HepG2 (cell line): ENCODE results near the gene ZMIZ1. TPM values are rescaled to one million over a fixed set of nuclear protein-coding genes. Genes with fewer than 3 reads are reported as not detected.

Experiments used
- ATAC-seq: fragments of 200-7000 bp; cut with Tn5 transposase; 3 replicates; pipeline ENCODE4 v1.9.1; 2020; ENCODE audit warnings: mild to moderate bottlenecking, moderate library complexity
- BruUV-seq: library from RNA; stranded (reverse); fragments of 400-500 nt; replicated peaks from 2 replicates; lab custom pipeline; 2021; lab: Mats Ljungman, UMichigan
- CTCF ChIA-PET: fragments of 300-600 bp; formaldehyde crosslinking; extraction: SDS; loops from one replicate; lab custom pipeline; 2021; ENCODE audit warnings: low total read pairs, inconsistent platforms, low intra/inter-chr PET ratio; lab: Yijun Ruan, JAX
- POLR2A ChIA-PET: fragments of 350-600 bp; sonication (Branson Sonifier 250); formaldehyde crosslinking; loops from one replicate; lab custom pipeline; 2020; ENCODE audit warnings: antibody characterized with exemption, inconsistent platforms; lab: Yijun Ruan, JAX
- DNase-seq: peaks from one replicate; pipeline ENCODE4 v3.0.0-alpha.2; 2015; ENCODE audit warnings: low spot score
- FAIRE-seq: peaks from 3 replicates; lab custom pipeline; 2011; peaks lifted over from hg19 to GRCh38; lab: Jason Lieb, UNC
- H2AFZ ChIP-seq: one replicate; pipeline ENCODE4 v1.6.1; 2011; ENCODE audit warnings: low read length, inconsistent platforms
- H3K27ac ChIP-seq: fragments of 300-600 bp; 3 replicates; pipeline ENCODE4 v1.8.0; 2011; ENCODE audit warnings: mixed run types, mild to moderate bottlenecking, mixed read lengths, low read length, inconsistent platforms; ENCODE audit not compliant: insufficient read depth; ENCODE audit errors: extremely low read length
- H3K27me3 ChIP-seq, 2 experiments: fragments of 200-600 bp in 1 of 2; 2 replicates in 1 of 2; 3 replicates in 1 of 2; pipeline versions ENCODE4 v1.6.0 to v1.8.0; 2011; ENCODE audit warnings: low read length in 2 of 2, mild to moderate bottlenecking in 2 of 2, moderate library complexity in 2 of 2, inconsistent platforms in 1 of 2; ENCODE audit not compliant: insufficient read depth in 2 of 2, control insufficient read depth in 1 of 2
- H3K36me3 ChIP-seq, 2 experiments: fragments of 200-600 bp in 1 of 2; replicated peaks in 1 of 2; 2 replicates in 1 of 2; 3 replicates in 1 of 2; pipeline versions ENCODE4 v1.5.1 to v1.8.0; 2011; ENCODE audit warnings: low read length in 2 of 2, inconsistent platforms in 1 of 2; ENCODE audit not compliant: insufficient read depth in 2 of 2, control insufficient read depth in 1 of 2
- H3K4me1 ChIP-seq: 2 replicates; pipeline ENCODE4 v1.5.1; 2012; ENCODE audit warnings: low read length, inconsistent platforms; ENCODE audit not compliant: insufficient read depth
- H3K4me2 ChIP-seq: 2 replicates; pipeline ENCODE4 v1.6.0; 2011; ENCODE audit warnings: low read depth, low read length, inconsistent platforms
- H3K4me3 ChIP-seq, 3 experiments: fragments of 200-600 bp in 1 of 3; sonication (generic), shearing (Covaris generic) in 1 of 3; replicated peaks in 1 of 3; 2 replicates each; pipeline ENCODE4 v1.5.1; 2011 to 2016; ENCODE audit warnings: low read length in 3 of 3, inconsistent platforms in 2 of 3, low read depth in 2 of 3, mild to moderate bottlenecking in 2 of 3, control low read depth in 1 of 3, mixed read lengths in 1 of 3; ENCODE audit not compliant: insufficient read depth in 1 of 3
- H3K79me2 ChIP-seq: one replicate; pipeline ENCODE4 v1.6.1; 2011; ENCODE audit warnings: low read length, inconsistent platforms; ENCODE audit not compliant: insufficient read depth
- H3K9ac ChIP-seq: 2 replicates; pipeline ENCODE4 v1.6.0; 2011; ENCODE audit warnings: mild to moderate bottlenecking, low read depth, low read length, inconsistent platforms; ENCODE audit not compliant: insufficient read depth
- H3K9me3 ChIP-seq: 2 replicates; pipeline ENCODE4 v1.5.1; 2012; ENCODE audit warnings: mild to moderate bottlenecking, low read length
- H4K20me1 ChIP-seq: 2 replicates; pipeline ENCODE4 v1.6.0; 2011; ENCODE audit warnings: inconsistent platforms, mild to moderate bottlenecking, low read length, moderate library complexity; ENCODE audit not compliant: insufficient read depth
- IKZF1 ChIP-seq: fragments of 450-650 bp; IDR thresholded peaks from 2 replicates; pipeline ENCODE4 v1.7.1; 2016
- MATR3 ChIP-seq: sonication (generic); formaldehyde crosslinking; IDR thresholded peaks from 2 replicates; pipeline ENCODE4 v1.4.0; 2020; ENCODE audit warnings: missing genetic modification reagents
- SAP130 ChIP-seq: IDR thresholded peaks from 2 replicates; pipeline ENCODE4 v1.6.1; 2016; ENCODE audit warnings: low read depth
- STAG1 ChIP-seq: sonication (generic); formaldehyde crosslinking; IDR thresholded peaks from 2 replicates; pipeline ENCODE4 v1.4.0; 2020; ENCODE audit warnings: missing genetic modification reagents
- THYN1 ChIP-seq: sonication (generic); formaldehyde crosslinking; IDR thresholded peaks from 2 replicates; pipeline ENCODE4 v1.8.1; 2023; ENCODE audit warnings: low read depth, mild to moderate bottlenecking, moderate library complexity, missing genetic modification reagents, borderline replicate concordance
- ZBTB40 ChIP-seq, 2 experiments: fragments of 450-650 bp in 1 of 2; sonication (generic) in 1 of 2; formaldehyde crosslinking in 1 of 2; IDR thresholded peaks; 2 replicates each; pipeline versions ENCODE4 v1.6.1 to v1.8.0; 2016 to 2022; ENCODE audit warnings: antibody characterized with exemption in 1 of 2, mild to moderate bottlenecking in 1 of 2, missing genetic modification reagents in 1 of 2
- ZGPAT ChIP-seq: IDR thresholded peaks from 2 replicates; pipeline ENCODE4 v1.6.1; 2016; ENCODE audit warnings: mild to moderate bottlenecking
- ZNF101 ChIP-seq: sonication (generic); formaldehyde crosslinking; IDR thresholded peaks from 2 replicates; pipeline ENCODE4 v1.4.0; 2020; ENCODE audit warnings: mild to moderate bottlenecking, low read depth, missing genetic modification reagents, borderline replicate concordance
- ZNF260 ChIP-seq: sonication (generic); formaldehyde crosslinking; IDR thresholded peaks from 2 replicates; pipeline ENCODE4 v1.4.0; 2020; ENCODE audit warnings: missing genetic modification reagents, low read depth, mild to moderate bottlenecking, borderline replicate concordance
- ZNF354B ChIP-seq: sonication (generic); formaldehyde crosslinking; IDR thresholded peaks from 2 replicates; pipeline ENCODE4 v1.8.0; 2022; ENCODE audit warnings: mild to moderate bottlenecking, missing genetic modification reagents
- ZSCAN22 ChIP-seq: sonication (generic); formaldehyde crosslinking; IDR thresholded peaks from 2 replicates; pipeline ENCODE4 v1.4.0; 2020; ENCODE audit warnings: mild to moderate bottlenecking, missing genetic modification reagents
- WGBS: methylation state at CpG from one replicate; pipeline ENCODE4 v1.1.6; 2017; ENCODE audit warnings: low lambda C conversion rate; 5-methylcytosine and 5-hydroxymethylcytosine counted together
- in situ Hi-C: cut with HindIII; loops from 2 replicates; pipeline ENCODE4 v1.10.0; 2017; ENCODE audit warnings: low pct_unique_long_range_greater_than_20kb; ENCODE audit not compliant: extremely low pct_ligation_motif_present
- intact Hi-C: fragments of 100-400 bp; cut with micrococcal nuclease; formaldehyde crosslinking; loops from one replicate; pipeline ENCODE4 v1.10.0; 2022; ENCODE audit not compliant: unreplicated experiment
- polyA plus RNA-seq, 8 experiments: library from polyadenylated mRNA; depleted of rRNA in 3 of 8; stranded (reverse) in 7 of 8; unstranded in 1 of 8; fragments of >200 nt; fragmentation: Illumina TruSeq in 4 of 8; extraction: Trizol in 4 of 8; gene quantifications; 2 replicates each; pipeline versions ENCODE4 v1.2.1 to v1.2.3, GENCODE V29; 2011 to 2016; ENCODE audit warnings: low read depth in 4 of 8, missing spikeins in 1 of 8, mixed read lengths in 1 of 8; ENCODE audit not compliant: insufficient read depth in 1 of 8
- total RNA-seq, 5 experiments: library from RNA; depleted of rRNA; stranded (reverse); fragments of >200 nt; fragmentation: Illumina TruSeq; extraction: Trizol; gene quantifications; 2 replicates each; pipeline ENCODE4 v1.2.3, GENCODE V29; 2016; ENCODE audit warnings: low read depth in 1 of 5
- TF ChIP-seq, protein P1 (sequence below): sonication (generic); formaldehyde crosslinking; IDR thresholded peaks from 2 replicates; pipeline ENCODE4 v1.5.0; 2020; ENCODE audit warnings: missing genetic modification reagents

The ZMIZ1 gene
- total and polyA plus RNA-seq, 2 of the 13 experiments (the other 11 are each of a cell fraction or from before 2014, with no cell fraction given) = 5.3 to 10.2 TPM

GRCh38 chr10:79215531-79215930 lies 146.8 kb downstream of the ZMIZ1 start:
- ChIA-PET CTCF (no interaction called here), POLR2A (no interaction called here)
- 100% methylated on average over 5 of the region's 5 CpGs for WGBS
- H3K27me3 ChIP-seq = no peaks in the 10 kb centered on the region
- no peak for FAIRE-seq
- no peaks in the 10 kb centered on the region for H3K9me3 ChIP-seq
- H4K20me1 ChIP-seq = no peaks in the 10 kb centered on the region; the same call in 1 of the 2 replicates
- no peaks in the 10 kb centered on the region for H3K4me1 ChIP-seq
- in situ Hi-C loops (no loop called here), intact Hi-C loops (no loop called here)
- no peak overlapping the region for H3K27ac ChIP-seq
- H3K4me3 ChIP-seq = no peak overlapping the region
- peaks cover 62 to 84% of the 10 kb centered on the region in 2 experiments for H3K36me3 ChIP-seq
- H2AFZ ChIP-seq = no peak overlapping the region
- no peak overlapping the region for H3K9ac ChIP-seq
- H3K4me2 ChIP-seq = no peak overlapping the region
- H3K79me2 ChIP-seq = no peaks in the 10 kb centered on the region
- TF ChIP-seq ZNF354B = no peak
- TF ChIP-seq THYN1 (CRISPR knock-in tag) = no peak
- no peak for TF ChIP-seq ZNF260 (CRISPR knock-in tag)
- TF ChIP-seq ZGPAT (CRISPR knock-in tag) = no peak
- TF ChIP-seq MATR3 = no peak
- no peak for TF ChIP-seq ZNF101 (CRISPR knock-in tag)
- TF ChIP-seq, protein P1, sequence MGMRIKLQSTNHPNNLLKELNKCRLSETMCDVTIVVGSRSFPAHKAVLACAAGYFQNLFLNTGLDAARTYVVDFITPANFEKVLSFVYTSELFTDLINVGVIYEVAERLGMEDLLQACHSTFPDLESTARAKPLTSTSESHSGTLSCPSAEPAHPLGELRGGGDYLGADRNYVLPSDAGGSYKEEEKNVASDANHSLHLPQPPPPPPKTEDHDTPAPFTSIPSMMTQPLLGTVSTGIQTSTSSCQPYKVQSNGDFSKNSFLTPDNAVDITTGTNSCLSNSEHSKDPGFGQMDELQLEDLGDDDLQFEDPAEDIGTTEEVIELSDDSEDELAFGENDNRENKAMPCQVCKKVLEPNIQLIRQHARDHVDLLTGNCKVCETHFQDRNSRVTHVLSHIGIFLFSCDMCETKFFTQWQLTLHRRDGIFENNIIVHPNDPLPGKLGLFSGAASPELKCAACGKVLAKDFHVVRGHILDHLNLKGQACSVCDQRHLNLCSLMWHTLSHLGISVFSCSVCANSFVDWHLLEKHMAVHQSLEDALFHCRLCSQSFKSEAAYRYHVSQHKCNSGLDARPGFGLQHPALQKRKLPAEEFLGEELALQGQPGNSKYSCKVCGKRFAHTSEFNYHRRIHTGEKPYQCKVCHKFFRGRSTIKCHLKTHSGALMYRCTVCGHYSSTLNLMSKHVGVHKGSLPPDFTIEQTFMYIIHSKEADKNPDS = no peak
- no peak for TF ChIP-seq SAP130 (CRISPR knock-in tag)
- TF ChIP-seq ZSCAN22 (CRISPR knock-in tag) = no peak
- no peak for TF ChIP-seq STAG1 (CRISPR knock-in tag)
- TF ChIP-seq ZBTB40 (IDR thresholded peaks at IDR 0.05) = no peak
- TF ChIP-seq ZBTB40 (CRISPR knock-in tag; IDR thresholded peaks at IDR 0.05) = no peak
- TF ChIP-seq IKZF1 = no peak
- TF ChIP-seq, all 625 proteins: peak for 0
- no TSS peak for BruUV-seq
- ATAC-seq (no peak), DNase-seq (no peak)
